Adrenal gland (tissue), 5 donors: Measurements from ENCODE around the gene ASCC1.

ENCODE experiments used
- CTCF ChIP-seq, 6 experiments: fragments of 450-650 bp in 4 of 6; fragments of 200-600 bp in 2 of 6; sonication (generic) in 1 of 6; IDR thresholded peaks; 1 replicate in 5 of 6; 2 replicates in 1 of 6; pipeline versions ENCODE4 v1.5.1 to v1.8.0; 2016 to 2021; ENCODE audit warnings: antibody characterized with exemption in 6 of 6, mild to moderate bottlenecking in 2 of 6, moderate library complexity in 1 of 6
- POLR2A ChIP-seq, 2 donors: fragments of 450-650 bp; IDR thresholded peaks; one replicate each; pipeline ENCODE4 v1.6.1; 2017; ENCODE audit warnings: antibody characterized with exemption in 2 of 2, mild to moderate bottlenecking in 2 of 2, moderate library complexity in 1 of 2
- donor health status: DM: no; HTN: no; CAD: no.

GRCh38 chr10:72133517-72133916 lies 82.6 kb downstream of the ASCC1 start:
- TF ChIP-seq CTCF (IDR thresholded peaks at IDR 0.05) (no peak), POLR2A (IDR thresholded peaks at IDR 0.05) (no peak)
